Measurements from ENCODE around the gene IL10RA.

Gene IL10RA

DNA sequence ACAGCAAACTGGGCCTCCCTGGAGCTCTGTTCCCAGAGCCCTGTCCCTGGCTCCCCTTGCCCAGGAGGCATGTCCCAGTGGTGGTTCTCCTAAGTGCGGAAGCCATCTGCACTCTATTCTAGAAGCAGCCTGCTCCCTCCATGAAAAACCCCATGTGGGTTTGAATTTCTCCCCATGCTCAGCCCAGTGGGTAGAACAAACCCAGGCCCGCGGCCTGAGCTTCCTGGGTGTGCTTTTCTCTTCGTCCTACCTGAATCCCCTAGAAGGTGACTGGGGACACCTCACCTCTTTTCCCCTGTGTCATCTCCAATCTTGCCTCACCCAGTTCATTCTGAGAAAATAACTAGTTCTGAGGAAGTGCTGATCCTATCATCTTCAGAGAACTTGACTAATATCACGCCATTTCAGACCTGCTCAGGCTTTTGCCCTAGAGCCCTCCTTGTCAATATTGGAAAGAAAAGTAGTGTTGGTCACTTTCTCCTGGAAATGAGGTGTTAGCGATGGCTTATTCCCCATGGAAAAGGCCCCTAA lies 15.9 kb downstream of the IL10RA start:
- H3K4me3 ChIP-seq (ENCODE audit: low read length): no peak overlapping the region
- H3K9ac ChIP-seq (ENCODE audit: low read length): no peak overlapping the region
- TF ChIP-seq, protein P1, sequence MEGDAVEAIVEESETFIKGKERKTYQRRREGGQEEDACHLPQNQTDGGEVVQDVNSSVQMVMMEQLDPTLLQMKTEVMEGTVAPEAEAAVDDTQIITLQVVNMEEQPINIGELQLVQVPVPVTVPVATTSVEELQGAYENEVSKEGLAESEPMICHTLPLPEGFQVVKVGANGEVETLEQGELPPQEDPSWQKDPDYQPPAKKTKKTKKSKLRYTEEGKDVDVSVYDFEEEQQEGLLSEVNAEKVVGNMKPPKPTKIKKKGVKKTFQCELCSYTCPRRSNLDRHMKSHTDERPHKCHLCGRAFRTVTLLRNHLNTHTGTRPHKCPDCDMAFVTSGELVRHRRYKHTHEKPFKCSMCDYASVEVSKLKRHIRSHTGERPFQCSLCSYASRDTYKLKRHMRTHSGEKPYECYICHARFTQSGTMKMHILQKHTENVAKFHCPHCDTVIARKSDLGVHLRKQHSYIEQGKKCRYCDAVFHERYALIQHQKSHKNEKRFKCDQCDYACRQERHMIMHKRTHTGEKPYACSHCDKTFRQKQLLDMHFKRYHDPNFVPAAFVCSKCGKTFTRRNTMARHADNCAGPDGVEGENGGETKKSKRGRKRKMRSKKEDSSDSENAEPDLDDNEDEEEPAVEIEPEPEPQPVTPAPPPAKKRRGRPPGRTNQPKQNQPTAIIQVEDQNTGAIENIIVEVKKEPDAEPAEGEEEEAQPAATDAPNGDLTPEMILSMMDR (IDR thresholded peaks at IDR 0.05; ENCODE audit: low read depth, low read length): no peak
- TF ChIP-seq EZH2phosphoT487 (IDR thresholded peaks at IDR 0.05; ENCODE audit: low read depth): no peak
- H3K36me3 ChIP-seq (replicated peaks; ENCODE audit: low read depth, low read length): peaks cover 67% of the 10 kb centered on the region
- H2AFZ ChIP-seq (ENCODE audit: low read depth, low read length): no peak overlapping the region
- H3K79me2 ChIP-seq (ENCODE audit: low read length): peaks cover 30% of the 10 kb centered on the region
- no peak overlapping the region for H3K4me2 ChIP-seq (ENCODE audit: low read length)
- H3K9me3 ChIP-seq (ENCODE audit: insufficient read depth, low read length): no peaks in the 10 kb centered on the region
- H3K27ac ChIP-seq (ENCODE audit: low read length): peak overlapping the region; percentile 95
- H3K27me3 ChIP-seq (ENCODE audit: low read depth, low read length): no peaks in the 10 kb centered on the region
- H4K20me1 ChIP-seq (ENCODE audit: insufficient read depth, low read length): 0 out of 2 replicates have a peak, but pooled peaks cover 7% of the 10 kb centered on the region
- peaks cover 90% of the 10 kb centered on the region for H3K4me1 ChIP-seq (ENCODE audit: low read length)

DNA sequence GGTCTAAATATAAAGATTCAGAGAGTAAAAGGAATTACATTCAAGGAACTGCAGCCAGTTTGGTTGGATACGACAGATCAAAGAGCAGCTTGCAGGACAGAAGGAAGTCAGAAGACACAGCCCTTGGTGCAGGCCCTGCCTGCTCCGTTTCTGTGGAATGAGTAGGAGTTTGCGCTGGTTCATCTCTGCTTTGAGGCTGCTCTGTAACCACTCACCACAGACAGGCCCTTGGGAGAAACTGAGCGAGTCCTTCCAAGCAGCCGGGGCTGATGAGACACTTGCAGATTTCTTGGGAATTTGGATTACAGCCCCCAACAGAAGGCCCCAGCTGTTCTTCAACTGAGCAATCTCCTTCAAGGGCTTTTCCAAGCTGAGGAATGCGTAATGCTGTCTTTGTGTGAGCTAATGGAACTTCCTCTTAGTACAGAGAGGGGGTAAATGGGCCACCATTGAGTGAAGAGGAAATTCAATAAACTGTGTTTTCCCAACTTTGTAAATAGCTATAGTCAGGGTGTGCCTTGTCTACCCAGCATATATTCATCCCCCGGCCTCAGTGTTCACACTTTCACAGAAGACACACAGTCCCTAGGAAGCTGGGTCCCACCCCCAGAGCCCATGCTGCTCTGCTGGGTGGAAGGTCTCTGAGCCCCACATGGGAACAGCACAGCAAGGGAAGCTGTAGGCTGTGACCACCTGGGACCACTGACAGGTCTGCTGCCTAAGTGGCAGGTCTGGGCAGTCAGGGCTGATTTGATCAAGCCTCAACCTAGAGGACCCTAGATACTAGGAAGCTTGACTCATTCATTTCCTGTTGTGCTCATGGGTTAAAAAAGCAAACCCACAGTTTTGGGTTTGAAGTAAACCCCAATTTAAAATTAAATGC lies 16.6 kb downstream of the IL10RA start:
- Histone ChIP-seq H4K20me1 (ENCODE audit: insufficient read depth, low read length) (0 out of 2 replicates have a peak, but pooled peaks cover 7% of the 10 kb centered on the region), H3K9me3 (ENCODE audit: insufficient read depth, low read length) (no peaks in the 10 kb centered on the region), H3K27ac (ENCODE audit: low read length) (peak overlapping the region; percentile 95), H3K9ac (ENCODE audit: low read length) (no peak overlapping the region), H3K4me1 (ENCODE audit: low read length) (peaks cover 90% of the 10 kb centered on the region), H3K4me3 (ENCODE audit: low read length) (no peak overlapping the region), H3K27me3 (ENCODE audit: low read depth, low read length) (no peaks in the 10 kb centered on the region), H3K36me3 (replicated peaks; ENCODE audit: low read depth, low read length) (peaks cover 60% of the 10 kb centered on the region), H3K79me2 (ENCODE audit: low read length) (peaks cover 26% of the 10 kb centered on the region), H3K4me2 (ENCODE audit: low read length) (no peak overlapping the region), H2AFZ (ENCODE audit: low read depth, low read length) (no peak overlapping the region)
- TF ChIP-seq EZH2phosphoT487 (IDR thresholded peaks at IDR 0.05; ENCODE audit: low read depth): no peak

DNA sequence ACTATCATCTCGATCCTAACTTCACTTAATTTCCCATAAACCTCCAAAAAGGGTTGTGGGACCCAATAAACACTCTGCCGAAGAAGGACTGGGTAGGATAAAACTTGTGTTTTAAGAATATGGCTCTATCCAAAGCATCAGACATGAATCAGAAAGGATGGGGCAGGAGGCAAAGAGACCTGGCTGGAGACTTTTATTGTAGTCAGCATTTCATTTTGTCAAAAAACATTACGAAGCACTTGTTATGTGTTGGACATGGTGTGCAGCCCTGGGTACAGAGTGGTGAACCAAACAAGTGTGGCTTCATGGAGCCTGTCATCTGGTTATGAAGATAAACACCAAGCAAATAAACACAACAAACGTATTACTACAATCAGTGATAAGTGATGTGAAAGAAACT lies 17.3 kb downstream of the IL10RA start:
- TF ChIP-seq EZH2phosphoT487 (IDR thresholded peaks at IDR 0.05; ENCODE audit: low read depth): no peak
- TF ChIP-seq, protein P1 (IDR thresholded peaks at IDR 0.05; ENCODE audit: low read depth, low read length): no peak
- Histone ChIP-seq H3K9ac (ENCODE audit: low read length) (no peak overlapping the region), H3K79me2 (ENCODE audit: low read length) (peaks cover 24% of the 10 kb centered on the region), H3K36me3 (replicated peaks; ENCODE audit: low read depth, low read length) (peaks cover 57% of the 10 kb centered on the region), H3K27ac (ENCODE audit: low read length) (peak overlapping the region; percentile 95), H3K4me3 (ENCODE audit: low read length) (no peak overlapping the region), H3K4me2 (ENCODE audit: low read length) (no peak overlapping the region), H2AFZ (ENCODE audit: low read depth, low read length) (no peak overlapping the region), H3K27me3 (ENCODE audit: low read depth, low read length) (no peaks in the 10 kb centered on the region), H3K9me3 (ENCODE audit: insufficient read depth, low read length) (no peaks in the 10 kb centered on the region), H4K20me1 (ENCODE audit: insufficient read depth, low read length) (0 out of 2 replicates have a peak, but pooled peaks cover 7% of the 10 kb centered on the region), H3K4me1 (ENCODE audit: low read length) (peaks cover 90% of the 10 kb centered on the region)

DNA sequence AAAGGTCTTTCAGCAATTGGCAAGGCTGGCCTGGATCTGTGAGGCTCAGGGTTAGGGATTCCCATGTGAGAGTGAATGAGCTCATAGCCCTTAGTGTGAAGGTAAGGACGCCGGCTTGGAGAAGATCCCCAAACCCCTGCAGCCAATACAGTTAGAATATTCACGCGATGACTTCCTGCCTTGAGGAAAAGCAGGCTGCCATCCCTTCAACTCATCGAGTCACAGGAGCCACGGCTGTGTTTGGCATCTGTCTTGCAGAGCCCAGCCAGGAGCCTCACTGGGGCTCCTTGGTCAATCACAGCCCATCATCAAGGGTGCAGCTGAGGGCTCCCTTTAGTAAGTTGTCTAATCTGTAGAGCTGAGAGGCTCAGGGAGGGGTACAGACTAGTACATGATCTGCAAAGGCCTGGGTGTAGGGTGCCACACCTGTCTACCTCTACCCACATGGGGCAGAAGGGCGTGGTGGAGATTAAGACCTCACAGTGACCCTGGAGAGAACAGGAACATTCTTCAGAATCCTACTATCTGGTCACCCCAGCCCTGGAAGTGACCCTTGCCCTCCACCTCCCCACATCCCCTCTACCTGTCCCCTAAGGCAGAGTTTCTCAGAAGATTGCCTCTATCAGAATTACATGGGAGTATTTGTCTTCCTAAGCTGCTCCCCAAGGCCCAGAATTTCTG lies 18.5 kb downstream of the IL10RA start:
- no peak for TF ChIP-seq EZH2phosphoT487 (IDR thresholded peaks at IDR 0.05; ENCODE audit: low read depth)
- TF ChIP-seq, protein P1 (IDR thresholded peaks at IDR 0.05; ENCODE audit: low read depth, low read length): no peak
- no peaks in the 10 kb centered on the region for H3K27me3 ChIP-seq (ENCODE audit: low read depth, low read length)
- no peak overlapping the region for H3K4me2 ChIP-seq (ENCODE audit: low read length)
- peaks cover 90% of the 10 kb centered on the region for H3K4me1 ChIP-seq (ENCODE audit: low read length)
- no peak overlapping the region for H2AFZ ChIP-seq (ENCODE audit: low read depth, low read length)
- no peaks in the 10 kb centered on the region for H3K9me3 ChIP-seq (ENCODE audit: insufficient read depth, low read length)
- H3K79me2 ChIP-seq (ENCODE audit: low read length): peaks cover 12% of the 10 kb centered on the region
- peak overlapping the region; percentile 95 for H3K27ac ChIP-seq (ENCODE audit: low read length)
- H3K9ac ChIP-seq (ENCODE audit: low read length): peak overlapping the region; percentile 97; the same call in 1 of the 2 replicates
- peaks cover 45% of the 10 kb centered on the region for H3K36me3 ChIP-seq (replicated peaks; ENCODE audit: low read depth, low read length)
- no peak overlapping the region for H3K4me3 ChIP-seq (ENCODE audit: low read length)
- no peaks in the 10 kb centered on the region for H4K20me1 ChIP-seq (ENCODE audit: insufficient read depth, low read length)

All from OCI-LY3 (cell line).